Mammary epithelial cell (primary cell): ENCODE results near the gene DNASE1L1.

Experiments
- EZH2 ChIP-seq: IDR thresholded peaks from 2 replicates; pipeline ENCODE4 v1.6.1; 2012; ENCODE audit warnings: low read length, inconsistent platforms, borderline replicate concordance
- TF ChIP-seq, protein P1 (sequence below), 2 donors: IDR thresholded peaks in 1 of 2; conservative IDR thresholded peaks in 1 of 2; 2 replicates each; pipeline ENCODE4 v1.5.1; 2011 to 2012; ENCODE audit warnings: inconsistent platforms in 2 of 2, low read length in 2 of 2, mild to moderate bottlenecking in 2 of 2, control low read depth in 1 of 2, low read depth in 1 of 2; ENCODE audit not compliant: insufficient read depth in 1 of 2; ENCODE audit errors: extremely low read depth in 1 of 2

DNA sequence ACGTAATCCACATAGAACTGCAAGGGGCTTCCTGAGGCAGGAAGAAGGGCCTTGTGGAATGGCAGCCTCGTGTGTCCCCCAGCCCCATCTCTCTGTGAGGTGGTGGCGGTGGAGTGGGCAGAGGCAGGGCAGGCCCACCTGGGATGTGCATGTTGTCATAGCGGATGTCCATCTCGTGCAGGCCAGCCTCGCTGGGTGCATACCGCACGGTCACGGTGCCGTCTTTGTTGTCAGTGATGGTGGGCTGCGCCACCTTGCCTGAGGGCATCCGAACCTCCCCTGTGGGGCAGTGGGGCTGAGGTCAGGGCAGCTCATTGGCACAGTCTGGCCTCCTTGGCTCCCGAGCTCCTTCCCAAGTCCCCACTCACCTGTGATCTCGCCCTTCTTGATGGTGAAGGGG lies 55.0 kb downstream of the DNASE1L1 start:
- TF ChIP-seq, protein P1, sequence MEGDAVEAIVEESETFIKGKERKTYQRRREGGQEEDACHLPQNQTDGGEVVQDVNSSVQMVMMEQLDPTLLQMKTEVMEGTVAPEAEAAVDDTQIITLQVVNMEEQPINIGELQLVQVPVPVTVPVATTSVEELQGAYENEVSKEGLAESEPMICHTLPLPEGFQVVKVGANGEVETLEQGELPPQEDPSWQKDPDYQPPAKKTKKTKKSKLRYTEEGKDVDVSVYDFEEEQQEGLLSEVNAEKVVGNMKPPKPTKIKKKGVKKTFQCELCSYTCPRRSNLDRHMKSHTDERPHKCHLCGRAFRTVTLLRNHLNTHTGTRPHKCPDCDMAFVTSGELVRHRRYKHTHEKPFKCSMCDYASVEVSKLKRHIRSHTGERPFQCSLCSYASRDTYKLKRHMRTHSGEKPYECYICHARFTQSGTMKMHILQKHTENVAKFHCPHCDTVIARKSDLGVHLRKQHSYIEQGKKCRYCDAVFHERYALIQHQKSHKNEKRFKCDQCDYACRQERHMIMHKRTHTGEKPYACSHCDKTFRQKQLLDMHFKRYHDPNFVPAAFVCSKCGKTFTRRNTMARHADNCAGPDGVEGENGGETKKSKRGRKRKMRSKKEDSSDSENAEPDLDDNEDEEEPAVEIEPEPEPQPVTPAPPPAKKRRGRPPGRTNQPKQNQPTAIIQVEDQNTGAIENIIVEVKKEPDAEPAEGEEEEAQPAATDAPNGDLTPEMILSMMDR (conservative IDR thresholded peaks at IDR 0.05 in 1 of 2, IDR thresholded peaks at IDR 0.05 in 1 of 2; ENCODE audit: extremely low read depth in 1 of 2, insufficient read depth in 1 of 2, low read depth in 1 of 2, low read length in 2 of 2) = no peak
- TF ChIP-seq EZH2 = no peak
